ENCODE data around the gene SSBP2. TPM values are rescaled to one million over a fixed set of nuclear protein-coding genes. Genes with fewer than 3 reads are reported as not detected.
"Not testable (repeated sequence)": the region's sequence is repeated elsewhere in the genome, so short reads cannot be mapped to it uniquely, and the experiment has no call there.

The SSBP2 gene
- total RNA-seq, 1 donor from 2014 or later: 9.0 TPM

DNA sequence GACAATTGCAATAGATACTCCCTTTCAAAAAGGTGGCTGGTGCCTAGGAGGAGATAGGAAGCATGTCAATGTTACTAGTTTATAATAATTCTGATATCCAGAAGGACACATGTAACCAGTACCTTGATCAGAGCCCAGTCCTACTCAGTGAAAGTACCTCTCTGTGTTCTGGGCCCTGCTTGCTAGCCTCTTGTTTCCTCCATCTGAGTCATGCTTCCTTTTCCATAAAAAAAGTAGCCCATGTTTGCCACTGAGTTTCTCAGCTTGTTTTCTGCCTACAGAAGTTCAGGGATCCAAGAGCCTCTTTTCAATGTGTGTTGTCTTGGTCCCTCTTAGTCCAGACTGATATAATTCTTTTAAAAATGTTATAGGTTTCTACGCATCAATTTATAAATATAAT, 149.0 kb downstream of the SSBP2 start:
- DNase-seq (ENCODE audit: low read depth in 2 of 2): peak; percentile 45 to 83

DNA sequence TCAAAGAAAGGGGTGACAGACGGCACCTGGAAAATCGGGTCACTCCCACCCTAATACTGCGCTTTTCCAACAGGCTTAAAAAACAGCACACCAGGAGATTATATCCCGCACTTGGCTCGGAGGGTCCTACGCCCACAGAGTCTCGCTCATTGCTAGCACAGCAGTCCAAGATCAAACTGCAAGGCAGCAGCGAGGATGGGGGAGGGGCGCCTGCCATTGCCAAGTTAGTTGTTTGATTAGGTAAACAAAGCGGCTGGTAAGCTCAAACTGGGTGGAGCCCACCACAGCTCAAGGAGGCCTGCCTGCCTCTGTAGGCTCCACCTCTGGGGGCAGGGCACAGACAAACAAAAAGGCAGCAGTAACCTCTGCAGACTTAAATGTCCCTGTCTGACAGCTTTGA, 158.8 kb downstream of the SSBP2 start:
- DNase-seq (ENCODE audit: low read depth in 2 of 2): not testable (repeated sequence)

DNA sequence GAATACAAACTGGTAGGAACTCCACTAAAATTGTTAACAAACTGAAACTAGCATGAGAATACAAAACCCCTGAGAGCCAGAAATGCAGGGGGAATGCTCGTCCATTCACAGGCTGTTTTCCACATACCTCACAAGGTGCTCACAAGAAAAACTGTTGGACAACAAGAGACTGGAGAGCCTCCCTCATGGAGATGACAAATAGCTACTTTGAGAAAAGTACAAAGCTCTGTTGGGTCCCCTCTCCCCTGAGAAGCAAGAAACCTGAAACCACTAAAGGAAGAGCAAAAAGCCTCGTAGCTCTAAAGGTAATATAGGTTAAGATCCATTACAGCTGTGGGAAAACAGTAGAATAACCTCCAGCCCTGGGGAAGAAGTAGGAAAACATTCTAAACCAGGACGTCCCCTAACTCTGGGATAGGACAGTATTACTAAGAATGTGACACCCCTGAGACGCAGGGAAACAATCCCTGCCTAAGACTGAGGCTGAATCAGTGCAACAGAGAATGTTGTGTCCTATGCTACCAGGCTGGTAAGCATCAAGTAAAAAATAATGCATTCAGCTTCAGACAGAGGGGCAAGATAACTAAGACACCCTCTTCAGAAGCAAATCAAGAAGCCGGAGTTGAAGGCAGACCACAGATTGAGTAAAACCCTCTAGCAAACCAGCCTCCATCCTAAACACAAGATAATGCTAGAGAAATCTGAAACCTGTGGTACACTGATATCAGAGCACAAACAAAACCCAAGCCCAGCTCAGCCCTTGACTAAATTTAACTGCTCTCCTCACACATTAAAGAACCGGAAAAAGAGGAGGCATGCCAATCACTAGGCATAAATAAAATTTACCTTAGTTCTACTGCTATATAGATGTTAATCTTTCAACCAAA, 160.2 kb downstream of the SSBP2 start:
- DNase-seq (ENCODE audit: low read depth in 2 of 2): no peak

DNA sequence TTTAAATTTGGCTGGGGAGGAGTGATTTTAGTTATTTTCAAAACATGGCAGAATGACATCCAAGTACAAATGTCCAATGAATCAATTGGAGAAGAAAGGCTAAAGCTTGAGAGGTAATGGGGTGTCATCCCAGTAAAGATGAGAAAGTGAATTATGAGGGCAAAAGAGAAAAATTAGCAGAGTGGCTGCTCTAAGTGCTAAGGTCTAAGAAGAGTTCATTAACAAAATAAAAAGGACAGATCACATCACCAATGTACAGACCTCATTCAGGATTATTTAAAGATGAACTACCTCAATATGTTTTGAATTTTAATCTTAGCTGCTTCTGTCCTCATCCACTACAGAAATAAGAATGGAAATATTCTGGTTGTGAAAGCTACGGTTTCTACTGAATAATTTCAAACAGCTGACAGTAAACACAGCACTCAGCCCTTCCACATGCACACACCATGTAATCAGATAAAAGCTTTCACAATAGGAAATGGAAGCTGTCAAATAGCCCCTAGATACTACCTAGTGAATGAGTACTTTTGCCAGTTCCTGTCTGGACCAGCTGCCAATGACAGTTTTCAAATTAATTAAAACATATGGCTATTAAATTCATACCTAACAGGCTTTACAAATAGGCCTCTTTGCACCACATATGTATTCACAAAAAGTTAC, 171.5 kb downstream of the SSBP2 start:
- peak; percentile 72 to 73 for DNase-seq (ENCODE audit: low read depth in 2 of 2)

DNA sequence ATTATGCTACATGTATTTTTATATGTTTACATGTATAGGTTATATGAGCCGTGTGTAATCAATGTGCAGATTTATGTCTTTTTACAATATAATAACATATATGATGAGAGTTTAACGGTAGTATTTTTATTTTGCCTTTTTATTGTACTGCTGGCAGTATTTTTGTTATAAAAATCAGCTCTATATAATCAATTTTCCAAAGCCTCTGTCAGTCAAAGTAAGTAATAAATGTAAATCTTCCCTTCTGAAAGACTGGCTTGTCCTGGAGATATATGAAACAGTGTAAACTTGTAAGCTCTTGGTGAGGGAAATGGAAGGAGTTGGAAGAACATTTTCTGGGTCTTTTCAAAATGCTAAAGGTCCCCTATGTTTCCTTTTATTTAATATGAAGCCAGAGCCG, 173.8 kb downstream of the SSBP2 start:
- DNase-seq (ENCODE audit: low read depth in 2 of 2): no peak

DNA sequence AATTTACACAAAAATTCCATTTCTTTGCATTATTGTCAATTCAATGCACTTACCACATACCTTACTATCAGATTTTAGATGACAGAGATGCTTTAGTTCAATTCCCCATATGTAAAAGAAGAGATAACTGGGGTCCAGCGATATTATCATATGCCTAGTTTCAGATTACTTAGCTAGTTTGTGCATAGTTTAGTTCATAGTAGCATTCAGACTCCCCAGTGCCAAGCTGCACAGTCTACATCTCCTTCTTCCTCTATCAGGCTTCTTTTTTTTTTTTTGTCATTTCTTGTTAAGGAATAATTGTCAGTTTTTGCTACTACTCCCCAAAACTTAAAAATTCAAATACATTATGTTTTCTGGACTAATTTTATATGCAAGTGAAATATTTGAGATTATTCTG, 175.0 kb downstream of the SSBP2 start:
- DNase-seq (ENCODE audit: low read depth in 2 of 2): no peak

DNA sequence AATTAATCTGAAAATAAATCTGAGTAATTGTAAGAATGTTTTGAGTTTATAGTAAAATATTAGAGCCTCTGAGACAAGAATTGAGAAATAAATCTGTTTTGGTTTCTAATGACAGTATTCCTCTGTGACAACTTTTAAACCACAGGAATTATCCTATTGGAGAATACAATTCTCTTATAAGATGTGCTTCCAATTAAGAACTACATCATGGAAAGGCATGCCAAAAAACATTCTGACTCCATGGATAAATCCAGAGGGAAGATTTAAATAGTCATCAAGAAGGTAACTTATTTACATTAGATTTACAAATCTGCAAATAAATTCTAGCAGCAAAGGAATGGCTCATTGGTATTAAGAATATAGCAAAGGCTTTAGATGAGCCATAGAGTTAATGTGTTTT, 178.7 kb downstream of the SSBP2 start:
- no peak for DNase-seq (ENCODE audit: low read depth in 2 of 2)

DNA sequence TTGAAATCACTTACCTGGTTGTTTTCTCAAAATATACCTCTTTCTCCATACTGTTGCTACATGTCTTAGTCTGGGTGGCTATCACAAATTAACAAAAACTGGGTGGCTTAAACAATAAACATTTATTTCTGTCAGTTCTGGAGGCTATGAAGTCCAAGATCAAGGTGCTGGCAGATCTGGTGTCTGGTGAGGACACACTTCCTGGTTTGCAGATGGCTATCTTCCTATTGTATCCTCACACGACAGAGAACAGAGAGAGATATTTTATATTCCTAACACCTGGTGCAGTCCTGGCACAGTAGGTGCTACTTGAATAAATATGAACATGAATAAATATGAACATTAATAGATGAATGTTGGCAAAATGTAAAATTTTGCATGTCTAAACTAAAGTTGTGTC, 192.7 kb downstream of the SSBP2 start:
- peak in 1 of 2 donors; percentile 5 for DNase-seq (ENCODE audit: low read depth in 2 of 2)

DNA sequence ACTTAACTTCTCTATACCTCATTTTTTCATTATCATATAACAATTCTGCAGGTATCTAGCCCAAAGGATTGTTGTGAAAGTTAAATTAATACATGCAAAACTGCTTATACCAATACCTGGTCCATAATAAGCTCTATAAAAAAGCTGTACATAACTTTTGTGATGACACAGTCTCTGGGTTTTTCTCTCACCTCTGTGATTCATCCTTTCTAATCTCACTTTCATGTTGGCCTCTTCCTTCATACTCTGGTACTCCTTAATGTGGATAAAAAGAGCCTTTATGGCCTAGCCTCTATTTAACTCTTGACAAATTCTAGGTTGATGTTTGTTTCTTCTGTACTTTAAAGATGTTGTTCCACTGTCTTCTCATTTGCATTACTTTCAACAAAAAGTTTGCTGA, 194.1 kb downstream of the SSBP2 start:
- DNase-seq (ENCODE audit: low read depth in 2 of 2): no peak

DNA sequence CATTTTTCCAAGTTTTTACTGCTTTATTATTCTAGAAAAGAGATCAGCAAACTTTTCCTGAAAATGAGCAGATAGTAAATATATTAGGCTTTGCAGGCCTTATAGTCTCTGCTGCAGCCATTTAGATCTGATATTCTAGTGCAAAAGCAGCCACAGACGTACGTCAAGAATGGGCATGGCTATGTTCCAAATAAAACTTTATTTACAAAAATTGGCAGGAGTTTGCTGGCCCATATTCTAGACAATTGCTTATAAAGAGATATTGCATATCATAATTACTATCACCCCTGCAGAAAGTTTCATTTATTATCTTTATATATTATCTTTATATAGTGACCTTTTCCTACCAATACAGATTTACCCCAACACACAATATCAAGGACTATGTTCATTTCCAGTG, 195.0 kb downstream of the SSBP2 start:
- DNase-seq (ENCODE audit: low read depth in 2 of 2): no peak

DNA sequence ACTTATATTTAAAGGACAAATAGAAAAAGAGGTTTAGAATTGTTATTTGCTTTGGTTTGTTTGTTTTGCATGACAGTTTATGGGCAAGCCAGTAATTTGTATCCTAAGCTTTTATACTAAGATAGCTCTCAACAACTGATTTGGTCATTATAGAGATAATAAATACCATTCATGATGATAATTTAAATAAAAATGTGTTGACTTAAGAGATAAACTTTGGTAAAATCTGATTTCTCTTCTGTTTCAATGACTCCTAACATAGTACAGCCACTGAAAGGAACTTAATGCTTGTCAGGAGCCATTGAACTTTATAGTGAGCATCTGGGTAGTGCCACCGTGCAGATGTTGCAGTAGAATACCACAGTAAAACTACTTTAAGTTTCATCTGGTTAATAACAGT, 196.2 kb downstream of the SSBP2 start:
- DNase-seq (ENCODE audit: low read depth in 2 of 2): no peak

DNA sequence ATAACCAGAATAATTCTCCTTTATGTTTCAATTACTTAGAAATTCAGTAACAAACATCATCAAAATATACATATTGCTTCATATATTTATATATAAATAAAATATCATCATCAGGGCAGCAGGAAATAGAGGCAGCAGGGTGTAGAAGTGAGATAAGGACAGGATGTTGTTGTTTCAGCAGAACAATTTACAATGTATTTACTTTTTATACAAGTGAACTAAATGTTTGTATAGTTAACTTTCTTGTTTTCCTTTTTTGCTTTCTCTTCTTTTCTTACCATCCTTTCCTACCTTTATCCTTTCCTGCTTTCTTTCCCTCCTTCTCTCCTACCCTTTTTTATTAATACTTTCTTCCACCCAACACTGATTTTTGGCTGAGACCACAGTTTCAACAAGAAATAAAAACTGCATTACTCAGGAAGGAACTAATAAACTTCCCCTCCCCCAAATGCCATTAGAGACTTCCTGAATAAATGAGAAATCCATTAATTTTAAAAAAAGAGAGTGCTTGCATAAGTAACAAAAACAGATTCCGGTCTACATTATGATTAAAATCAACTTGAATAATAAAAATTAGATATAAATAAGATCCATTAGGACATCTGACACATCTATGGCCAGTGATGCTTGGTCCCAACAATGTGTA, 197.2 kb downstream of the SSBP2 start:
- peak; percentile 57 to 73 for DNase-seq (ENCODE audit: low read depth in 2 of 2)

DNA sequence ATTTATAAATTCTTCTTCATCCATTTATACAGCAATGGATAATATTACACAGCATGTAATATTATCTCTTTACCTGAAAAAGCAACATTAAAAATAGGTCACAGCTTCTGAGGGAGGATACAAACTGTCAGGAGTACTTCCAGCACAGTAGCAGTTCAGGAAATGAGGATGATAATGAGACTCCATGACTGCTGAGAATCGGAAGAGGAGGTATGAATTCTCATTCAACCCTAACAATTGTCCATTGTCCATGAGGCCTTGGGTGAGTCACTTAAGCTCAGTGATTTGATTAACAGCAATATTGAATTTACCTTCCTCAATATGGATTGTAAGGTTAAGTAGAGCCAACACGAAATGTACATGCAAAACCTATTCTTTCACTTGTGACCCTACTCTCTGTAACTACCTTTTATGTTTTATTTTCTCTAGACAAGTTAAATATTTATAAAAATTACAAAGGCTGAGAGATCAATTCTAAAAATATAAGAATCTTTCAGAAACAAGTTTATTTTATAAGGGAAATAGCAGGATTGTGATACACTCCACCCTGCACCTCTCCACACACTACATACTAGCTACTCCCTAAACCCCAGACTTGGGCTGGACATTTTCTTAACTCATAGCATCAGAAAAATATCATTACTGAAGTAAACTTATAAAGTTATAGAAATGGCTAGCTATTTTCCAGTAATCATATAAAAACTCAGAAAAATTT, 197.9 kb downstream of the SSBP2 start:
- peak; percentile 82 to 92 for DNase-seq (ENCODE audit: low read depth in 2 of 2)

DNA sequence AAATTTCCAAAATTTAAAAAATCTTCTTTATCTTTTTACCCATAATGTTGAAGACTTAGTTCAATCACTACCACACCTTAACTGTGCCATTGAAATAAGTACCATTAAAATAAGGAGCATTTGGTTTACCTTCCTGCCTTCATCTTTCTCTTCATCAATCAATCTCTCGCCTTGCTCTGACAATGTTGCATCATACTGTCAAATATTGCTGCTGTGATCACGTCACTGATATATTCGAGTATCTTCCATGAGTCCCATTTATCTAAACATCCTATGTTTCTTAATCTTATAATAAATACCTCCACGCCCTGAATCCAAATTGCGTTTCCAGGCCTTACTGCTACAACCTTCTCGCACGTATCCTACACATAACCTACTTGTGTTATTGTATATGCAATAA, 201.8 kb downstream of the SSBP2 start:
- no peak for DNase-seq (ENCODE audit: low read depth in 2 of 2)

DNA sequence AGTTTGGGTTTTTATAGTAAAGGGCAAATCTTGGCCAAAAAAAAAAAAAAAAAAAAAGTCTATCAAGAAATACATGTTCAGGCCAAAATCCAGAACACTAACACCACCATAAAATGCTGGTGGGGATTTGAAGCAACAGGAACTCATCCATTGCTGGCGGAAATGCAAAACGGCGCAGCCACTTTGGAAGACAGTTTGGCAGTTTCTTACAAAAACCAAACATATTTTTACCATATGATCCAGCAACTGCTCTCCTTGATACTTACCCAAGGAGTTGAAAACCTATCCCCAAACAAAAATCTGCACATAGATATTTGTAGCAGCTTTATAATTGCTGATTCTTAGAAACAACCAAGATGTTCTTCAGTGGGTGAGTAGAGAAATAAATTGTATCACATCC, 203.9 kb downstream of the SSBP2 start:
- DNase-seq (ENCODE audit: low read depth in 2 of 2): no peak

DNA sequence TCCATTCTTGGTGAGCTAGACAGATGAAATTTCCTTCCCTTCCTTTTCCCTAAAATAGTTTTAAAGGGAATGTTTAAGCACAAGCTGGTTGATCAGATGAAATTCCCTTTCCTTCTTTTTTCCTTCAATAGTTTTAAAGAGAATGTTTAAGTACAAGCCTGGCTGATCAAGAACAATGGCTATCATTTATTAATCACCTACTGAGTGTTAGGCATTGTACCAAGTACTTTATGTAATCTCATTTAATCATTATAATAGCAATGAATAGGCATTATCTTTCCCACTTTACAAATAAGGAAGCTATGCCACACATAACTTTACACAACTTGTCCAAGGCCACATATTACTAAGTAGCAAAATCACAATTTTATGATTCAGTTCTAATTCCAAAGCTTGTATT, 205.0 kb downstream of the SSBP2 start:
- DNase-seq (ENCODE audit: low read depth in 2 of 2): no peak

DNA sequence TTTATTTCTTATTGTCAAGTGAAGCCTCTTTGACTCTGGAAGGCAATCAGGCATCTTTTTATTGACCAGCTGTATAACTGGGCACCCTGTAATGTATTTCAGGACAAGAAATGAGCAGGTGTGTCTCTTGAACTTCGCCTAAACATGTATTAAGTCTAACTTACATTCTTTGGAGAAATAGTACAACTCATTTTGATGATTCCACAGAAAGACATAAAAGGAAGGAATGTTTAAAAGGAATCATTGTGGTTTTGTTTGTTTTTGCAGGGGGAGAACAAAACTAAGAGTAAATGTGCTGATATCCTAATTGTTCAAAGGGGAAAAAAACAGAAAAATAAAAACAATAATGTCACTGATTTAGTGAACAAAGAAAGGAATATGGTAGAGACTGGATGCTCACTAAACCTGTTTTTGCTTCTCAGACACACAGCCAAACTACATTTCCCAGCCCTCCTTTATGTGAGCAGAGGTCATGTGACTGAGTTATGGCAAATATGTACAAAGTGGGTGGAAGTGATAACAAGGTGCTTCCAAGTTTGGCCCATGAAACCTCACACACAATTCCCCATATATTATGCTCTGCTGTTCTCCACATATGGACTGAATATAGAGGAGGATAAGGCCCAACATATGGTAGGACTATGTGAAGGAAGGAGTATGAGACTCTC, 206.4 kb downstream of the SSBP2 start:
- DNase-seq (ENCODE audit: low read depth in 2 of 2): no peak

DNA sequence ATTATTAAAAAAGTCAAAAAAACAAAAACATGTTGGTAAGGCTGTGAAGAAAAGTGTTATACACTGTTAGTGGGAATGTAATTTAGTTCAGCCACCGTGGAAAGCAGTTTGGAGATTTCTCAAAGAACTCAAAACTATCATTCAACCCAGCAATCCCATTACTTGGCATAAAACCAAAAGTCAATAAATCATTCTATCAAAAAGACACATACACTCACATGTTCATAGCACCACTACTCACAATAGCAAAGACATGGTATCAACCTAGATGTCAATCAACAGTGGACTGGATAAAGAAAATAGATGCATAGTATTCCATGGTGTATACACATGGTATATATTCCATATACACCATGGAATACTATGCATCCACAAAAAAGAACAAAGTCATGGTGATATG, 208.7 kb downstream of the SSBP2 start:
- DNase-seq (ENCODE audit: low read depth in 2 of 2): no peak

DNA sequence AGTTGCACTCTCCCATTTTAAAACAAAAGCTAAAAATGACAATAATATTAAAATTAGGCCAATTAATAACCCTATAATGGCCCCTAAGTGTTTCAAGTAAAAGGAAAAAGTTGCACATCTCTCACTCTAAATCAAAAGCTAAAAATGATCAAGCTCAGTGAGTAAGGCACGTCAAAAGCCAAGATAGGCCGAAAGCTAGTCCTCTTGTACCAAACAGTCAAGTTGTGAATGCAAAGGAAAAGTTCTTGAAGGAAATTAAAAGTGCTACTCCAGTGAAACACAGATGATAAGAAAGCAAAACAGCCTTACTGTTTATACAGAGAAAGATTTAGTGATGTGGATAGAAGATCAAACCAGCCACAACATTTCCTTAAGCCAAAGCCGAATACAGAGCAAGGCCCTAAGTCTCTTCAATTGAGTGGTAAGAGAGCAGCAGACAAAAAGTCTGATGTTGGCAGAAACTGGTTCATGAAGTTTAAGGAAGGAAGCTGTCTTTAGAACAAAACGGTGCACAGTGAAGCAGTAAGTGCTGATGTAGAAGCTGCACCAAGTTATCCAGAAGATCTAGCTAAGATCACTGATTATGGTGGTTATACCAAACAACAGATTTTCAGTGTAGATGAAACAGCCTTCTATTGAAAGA, 212.9 kb downstream of the SSBP2 start:
- no peak for DNase-seq (ENCODE audit: low read depth in 2 of 2)

DNA sequence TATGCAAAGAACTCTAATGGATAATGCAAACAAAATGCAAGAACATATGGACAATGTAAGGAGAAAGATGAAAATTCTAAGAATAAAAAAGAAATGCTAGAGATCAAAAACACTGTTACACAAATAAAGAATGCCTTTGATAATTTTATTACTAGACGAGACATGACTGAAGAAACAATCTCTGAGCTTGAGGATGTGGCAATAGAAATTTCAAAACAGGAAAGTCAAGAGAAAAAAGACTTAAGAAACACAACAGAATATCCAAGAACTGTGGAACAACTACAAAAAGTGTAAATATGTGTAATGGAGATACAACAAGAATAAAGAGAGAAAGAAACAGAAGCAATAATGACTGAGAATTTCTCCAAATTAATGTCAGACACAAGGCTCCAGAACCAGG, 216.5 kb downstream of the SSBP2 start:
- DNase-seq (ENCODE audit: low read depth in 2 of 2): no peak

Data from dermis microvascular lymphatic vessel endothelial cell (primary cell).